HFFc6 (cell line): ENCODE measurements around the gene TCF7L1. TPM values are rescaled to one million over a fixed set of nuclear protein-coding genes. Genes with fewer than 3 reads are reported as not detected.
A peak's percentile ranks its signal among the peaks of the same experiment; 100 is the strongest.

Experiments used
- DNase-seq: peaks from one replicate; pipeline ENCODE4 v3.0.0-alpha.2; 2018
- H3K27ac Mint-ChIP-seq: 2 replicates; pipeline ENCODE4 v1.8.0; 2020; ENCODE audit warnings: mild to moderate bottlenecking, mixed read lengths
- H3K27me3 Mint-ChIP-seq: 2 replicates; pipeline ENCODE4 v1.8.0; 2021; ENCODE audit warnings: mild to moderate bottlenecking, moderate library complexity, mixed read lengths; ENCODE audit not compliant: insufficient read depth
- H3K36me3 Mint-ChIP-seq: 2 replicates; pipeline ENCODE4 v1.8.0; 2021; ENCODE audit warnings: low read depth, mixed read lengths
- H3K4me1 Mint-ChIP-seq: 2 replicates; pipeline ENCODE4 v1.8.0; 2020; ENCODE audit warnings: low read depth, mixed read lengths
- H3K4me3 Mint-ChIP-seq: 2 replicates; pipeline ENCODE4 v1.8.0; 2020; ENCODE audit warnings: mild to moderate bottlenecking, moderate library complexity, mixed read lengths
- H3K9me3 Mint-ChIP-seq: 2 replicates; pipeline ENCODE4 v1.8.0; 2020; ENCODE audit warnings: mild to moderate bottlenecking, mixed read lengths
- CTCF ChIP-seq: fragments of 200-600 bp; sonication (generic); IDR thresholded peaks from 2 replicates; pipeline ENCODE4 v1.5.0; 2021; ENCODE audit warnings: antibody characterized with exemption, mild to moderate bottlenecking
- total RNA-seq, 6 experiments: library from RNA; stranded (reverse); fragmentation: NEBNext Ultra II Directional; extraction: Animal tissue kit (Norgen Biotek cat#: 25700); gene quantifications; 2 replicates in 1 of 6; 3 replicates in 5 of 6; pipeline ENCODE4 v1.2.3, GENCODE V29; 2021

The TCF7L1 gene
- total RNA-seq, 6 experiments from 2014 or later, result 2.6 to 10.3 (median 9.4) TPM

- Mint-ChIP-seq H3K4me3 (no peak overlapping the region), H3K9me3 (no peaks in the 10 kb centered on the region), H3K4me1 (peaks cover 45% of the 10 kb centered on the region), H3K27ac (0 out of 2 replicates have a peak overlapping the region, but pooled peaks have one; percentile 3), H3K27me3 (peaks cover 5% of the 10 kb centered on the region), H3K36me3 (no peaks in the 10 kb centered on the region)
- no peak for TF ChIP-seq CTCF
- peak; percentile 13 for DNase-seq
Measured at GRCh38 chr2:85183076-85183475, 49.9 kb downstream of the TCF7L1 start.

GRCh38 chr2:85183479-85183878, 50.3 kb downstream of the TCF7L1 start:
- peaks cover 42% of the 10 kb centered on the region for H3K4me1 Mint-ChIP-seq
- H3K36me3 Mint-ChIP-seq, result no peaks in the 10 kb centered on the region
- no peaks in the 10 kb centered on the region for H3K9me3 Mint-ChIP-seq
- TF ChIP-seq CTCF, result no peak
- H3K4me3 Mint-ChIP-seq, result no peak overlapping the region
- DNase-seq, result peak; percentile 50
- H3K27ac Mint-ChIP-seq, result 0 out of 2 replicates have a peak overlapping the region, but pooled peaks have one; percentile 3
- H3K27me3 Mint-ChIP-seq, result peaks cover 5% of the 10 kb centered on the region

- Mint-ChIP-seq H3K27ac (no peak overlapping the region), H3K36me3 (no peaks in the 10 kb centered on the region), H3K9me3 (no peaks in the 10 kb centered on the region), H3K4me1 (peaks cover 49% of the 10 kb centered on the region), H3K27me3 (peaks cover 5% of the 10 kb centered on the region), H3K4me3 (no peak overlapping the region)
- no peak for DNase-seq
- TF ChIP-seq CTCF, result no peak
Measured at GRCh38 chr2:85184231-85184630, 51.0 kb downstream of the TCF7L1 start.

GRCh38 chr2:85184990-85185389, 51.8 kb downstream of the TCF7L1 start:
- no peaks in the 10 kb centered on the region for H3K36me3 Mint-ChIP-seq
- H3K4me3 Mint-ChIP-seq, result no peak overlapping the region

GRCh38 chr2:85185431-85185940, 52.3 kb downstream of the TCF7L1 start:
- no peak for TF ChIP-seq CTCF
- peaks cover 3% of the 10 kb centered on the region for H3K27me3 Mint-ChIP-seq

More at GRCh38 chr2:85184990-85185389, 51.8 kb downstream of the TCF7L1 start:
- no peaks in the 10 kb centered on the region for H3K9me3 Mint-ChIP-seq
- no peak overlapping the region for H3K27ac Mint-ChIP-seq
- H3K27me3 Mint-ChIP-seq, result peaks cover 5% of the 10 kb centered on the region
- peaks cover 54% of the 10 kb centered on the region for H3K4me1 Mint-ChIP-seq
- TF ChIP-seq CTCF, result no peak
- DNase-seq, result no peak

More at GRCh38 chr2:85185431-85185940, 52.3 kb downstream of the TCF7L1 start:
- H3K27ac Mint-ChIP-seq, result no peak overlapping the region
- H3K9me3 Mint-ChIP-seq, result no peaks in the 10 kb centered on the region
- DNase-seq, result no peak
- H3K4me3 Mint-ChIP-seq, result no peak overlapping the region
- no peaks in the 10 kb centered on the region for H3K36me3 Mint-ChIP-seq
- H3K4me1 Mint-ChIP-seq, result peaks cover 54% of the 10 kb centered on the region
